H1 (cell line): ENCODE results near the gene KCTD15.

Experiments
- ATF2 ChIP-seq: IDR thresholded peaks from 2 replicates; pipeline ENCODE4 v1.6.1; 2012; ENCODE audit warnings: low read length, inconsistent platforms
- CEBPB ChIP-seq: IDR thresholded peaks from 2 replicates; pipeline ENCODE4 v1.6.1; 2012; ENCODE audit warnings: low read depth, low read length
- CTCF ChIP-seq, 3 experiments: IDR thresholded peaks; 1 replicate in 2 of 3; 2 replicates in 1 of 3; pipeline versions ENCODE4 v1.5.1 to v1.6.1; 2011; ENCODE audit warnings: low read length in 3 of 3, mild to moderate bottlenecking in 3 of 3, inconsistent platforms in 2 of 3, low read depth in 1 of 3, moderate library complexity in 1 of 3; ENCODE audit not compliant: insufficient read depth in 1 of 3; ENCODE audit errors: control extremely low read depth in 1 of 3
- SIN3A ChIP-seq, 2 experiments: IDR thresholded peaks in 1 of 2; conservative IDR thresholded peaks in 1 of 2; 2 replicates each; pipeline ENCODE4 v1.6.1; 2011 to 2012; ENCODE audit warnings: low read length in 2 of 2, improper control_type of control experiment in 1 of 2, low read depth in 1 of 2, mild to moderate bottlenecking in 1 of 2
- TCF12 ChIP-seq: IDR thresholded peaks from 2 replicates; pipeline ENCODE4 v1.6.1; 2011; ENCODE audit warnings: low read depth, mild to moderate bottlenecking, low read length

GRCh38 chr19:33811246-33811645, 14.6 kb downstream of the KCTD15 start:
- TF ChIP-seq CTCF (IDR thresholded peaks at IDR 0.05; ENCODE audit: control extremely low read depth in 1 of 3, insufficient read depth in 1 of 3, low read depth in 1 of 3, low read length in 3 of 3) = no peak
- no peak for TF ChIP-seq TCF12
- no peak for TF ChIP-seq SIN3A (conservative IDR thresholded peaks at IDR 0.05 in 1 of 2, IDR thresholded peaks at IDR 0.05 in 1 of 2; ENCODE audit: low read depth in 1 of 2, low read length in 2 of 2)
- TF ChIP-seq ATF2 = no peak
- TF ChIP-seq CEBPB = no peak
